ENCODE measurements around the gene CHIA. TPM values are rescaled to one million over a fixed set of nuclear protein-coding genes. Genes with fewer than 3 reads are reported as not detected.
"Not testable (repeated sequence)": the region's sequence is repeated elsewhere in the genome, so short reads cannot be mapped to it uniquely, and the experiment has no call there.

Gene CHIA
- total RNA-seq, 1 experiment from 2014 or later = not detected

GRCh38 chr1:111346089-111346885 is 55.6 kb downstream of the CHIA start:
- DNase-seq (ENCODE audit: low read depth, low spot score) = peak; percentile 52
- in situ Hi-C loops (cut with HindIII; ENCODE audit: low pct_unique_long_range_greater_than_20kb, low sequenced_read_pairs) = no loop called here

- in situ Hi-C loops (cut with HindIII; ENCODE audit: low pct_unique_long_range_greater_than_20kb, low sequenced_read_pairs) = no loop called here
- no peak for DNase-seq (ENCODE audit: low read depth, low spot score)
These were observed 56.4 kb downstream of the CHIA start for GRCh38 chr1:111347026-111347425.

- in situ Hi-C loops (cut with HindIII; ENCODE audit: low pct_unique_long_range_greater_than_20kb, low sequenced_read_pairs) = no loop called here
- DNase-seq (ENCODE audit: low read depth, low spot score) = no peak
These were observed 61.0 kb downstream of the CHIA start for GRCh38 chr1:111351700-111352099.

GRCh38 chr1:111354584-111354983 is 63.9 kb downstream of the CHIA start:
- in situ Hi-C loops (cut with HindIII; ENCODE audit: low pct_unique_long_range_greater_than_20kb, low sequenced_read_pairs) = no loop called here
- no peak for DNase-seq (ENCODE audit: low read depth, low spot score)

GRCh38 chr1:111358964-111359363 is 68.3 kb downstream of the CHIA start:
- DNase-seq (ENCODE audit: low read depth, low spot score) = no peak
- in situ Hi-C loops (cut with HindIII; ENCODE audit: low pct_unique_long_range_greater_than_20kb, low sequenced_read_pairs) = no loop called here

GRCh38 chr1:111359376-111359775 is 68.7 kb downstream of the CHIA start:
- DNase-seq (ENCODE audit: low read depth, low spot score) = no peak
- in situ Hi-C loops (cut with HindIII; ENCODE audit: low pct_unique_long_range_greater_than_20kb, low sequenced_read_pairs) = no loop called here

GRCh38 chr1:111360257-111360656 is 69.6 kb downstream of the CHIA start:
- in situ Hi-C loops (cut with HindIII; ENCODE audit: low pct_unique_long_range_greater_than_20kb, low sequenced_read_pairs); DNase-seq (ENCODE audit: low read depth, low spot score): not testable (repeated sequence)

GRCh38 chr1:111361761-111362160 is 71.1 kb downstream of the CHIA start:
- in situ Hi-C loops (cut with HindIII; ENCODE audit: low pct_unique_long_range_greater_than_20kb, low sequenced_read_pairs) = no loop called here
- DNase-seq (ENCODE audit: low read depth, low spot score) = no peak

- in situ Hi-C loops (cut with HindIII; ENCODE audit: low pct_unique_long_range_greater_than_20kb, low sequenced_read_pairs) = no loop called here
- DNase-seq (ENCODE audit: low read depth, low spot score) = no peak
These were observed 74.0 kb downstream of the CHIA start for GRCh38 chr1:111364690-111365089.

GRCh38 chr1:111366256-111366655 is 75.6 kb downstream of the CHIA start:
- DNase-seq (ENCODE audit: low read depth, low spot score) = no peak
- in situ Hi-C loops (cut with HindIII; ENCODE audit: low pct_unique_long_range_greater_than_20kb, low sequenced_read_pairs) = no loop called here

- in situ Hi-C loops (cut with HindIII; ENCODE audit: low pct_unique_long_range_greater_than_20kb, low sequenced_read_pairs) = no loop called here
- peak; percentile 17 for DNase-seq (ENCODE audit: low read depth, low spot score)
These were observed 78.5 kb downstream of the CHIA start for GRCh38 chr1:111369177-111369576.

- in situ Hi-C loops (cut with HindIII; ENCODE audit: low pct_unique_long_range_greater_than_20kb, low sequenced_read_pairs) = no loop called here
- DNase-seq (ENCODE audit: low read depth, low spot score) = no peak
These were observed 79.0 kb downstream of the CHIA start for GRCh38 chr1:111369645-111370044.

Small RNA genes within 50 kb of the gene (small RNA-seq; reads per million reads assigned to genes)
- 0 reads per million in 2 experiments for gene AL356387.2

Other genes with a start within 250 kb of the CHIA start
- 63.1 and 66.4 TPM in 2 replicates for gene DRAM2, start 150.8 kb upstream of the CHIA start, total RNA-seq (2014; rRNA removed; shearing (Covaris generic))
- 25.1 and 29.1 TPM in 2 replicates for gene CEPT1, start 150.6 kb upstream of the CHIA start, total RNA-seq (2014; rRNA removed; shearing (Covaris generic))
- 3.0 and 3.5 TPM in 2 replicates for gene DENND2D, start 90.2 kb upstream of the CHIA start, total RNA-seq (2014; rRNA removed; shearing (Covaris generic))
- 0.55 TPM in 1 of 2 replicates, not detected in the other for gene CHI3L2, start 63.1 kb upstream of the CHIA start, total RNA-seq (2014; rRNA removed; shearing (Covaris generic))
- 0.29 and 0.53 TPM in 2 replicates for gene OVGP1, start 136.9 kb downstream of the CHIA start, total RNA-seq (2014; rRNA removed; shearing (Covaris generic))
- gene WDR77, start 158.4 kb downstream of the CHIA start, total RNA-seq (2014; rRNA removed; shearing (Covaris generic)) = 54.1 and 57.1 TPM in 2 replicates
- gene ATP5PB, start 158.6 kb downstream of the CHIA start, total RNA-seq (2014; rRNA removed; shearing (Covaris generic)) = 683 and 745 TPM in 2 replicates
- gene C1orf162, start 183.1 kb downstream of the CHIA start, total RNA-seq (2014; rRNA removed; shearing (Covaris generic)) = 0.08 TPM in 1 of 2 replicates, not detected in the other
- not detected in 2 replicates for gene ADORA3, start 212.8 kb downstream of the CHIA start, total RNA-seq (2014; rRNA removed; shearing (Covaris generic))
- gene TMIGD3, start 212.8 kb downstream of the CHIA start, total RNA-seq (2014; rRNA removed; shearing (Covaris generic)) = 0.21 TPM in 1 of 2 replicates, not detected in the other

Data from SK-MEL-5 (cell line).